DOHH2 (cell line): Measurements from ENCODE around the gene CLASP2.

Experiments used
- CTCF ChIP-seq: fragments of 200-600 bp; sonication (generic); IDR thresholded peaks from one replicate; pipeline ENCODE4 v1.5.1; 2014; ENCODE audit warnings: antibody characterized with exemption, mild to moderate bottlenecking, low read depth, low read length; ENCODE audit not compliant: poor library complexity, severe bottlenecking
- EZH2phosphoT487 ChIP-seq: fragments of 200-600 bp; sonication (generic); IDR thresholded peaks from 2 replicates; pipeline ENCODE4 v1.6.1; 2017; ENCODE audit warnings: borderline replicate concordance, mild to moderate bottlenecking, antibody characterized with exemption, low read length, moderate library complexity, mixed read lengths

DNA sequence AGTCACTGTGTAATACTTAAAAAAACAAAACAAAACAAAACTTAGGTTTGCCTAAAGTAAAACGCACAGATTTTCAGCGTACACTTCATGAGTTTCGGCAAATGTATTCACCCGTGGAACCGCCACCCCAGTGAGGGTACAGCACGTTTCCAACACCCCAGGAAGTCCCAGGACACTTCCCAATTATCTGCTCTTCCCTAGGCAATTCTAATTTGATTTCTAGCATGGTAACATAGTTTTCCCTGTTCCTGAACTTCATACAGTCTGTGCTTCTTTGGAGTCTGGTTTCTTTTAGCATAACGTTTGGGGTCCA, 497 bp upstream of the CLASP2 start:
- TF ChIP-seq CTCF (no peak), EZH2phosphoT487 (no peak)
